ENCODE measurements around the gene AKR1B15. TPM values are rescaled to one million over a fixed set of nuclear protein-coding genes. Genes with fewer than 3 reads are reported as not detected.

The AKR1B15 gene
- not detected for total RNA-seq
- long read RNA-seq = 0 reads

GRCh38 chr7:134548877-134549276 is at the start of gene AKR1B15:
Gene AKR1B15, plus strand, starts transcription at chr7:134549110. Its CDS starts 15,510 bp downstream, at chr7:134564620.
- DNase-seq (no peak), ATAC-seq (no peak)
- Histone ChIP-seq H3K4me3 (no peak within 1 kb of the TSS), H3K27me3 (no peaks in the 10 kb centered on the region), H3K27ac (no peak within 1 kb of the TSS), H3K36me3 (no peaks in the 10 kb centered on the region), H3K4me1 (no peaks in the 10 kb centered on the region), H3K9me3 (no peaks in the 10 kb centered on the region)
- TF ChIP-seq CTCF (IDR thresholded peaks at IDR 0.05) = no peak
- intact Hi-C loops (cut with DNase I) = no loop called here

- intact Hi-C loops (cut with DNase I) = no loop called here
- no peaks in the 10 kb centered on the region for H3K9me3 ChIP-seq
- no peaks in the 10 kb centered on the region for H3K36me3 ChIP-seq
- no peaks in the 10 kb centered on the region for H3K27me3 ChIP-seq
- no peaks in the 10 kb centered on the region for H3K4me1 ChIP-seq
- no peak for ATAC-seq
- no peak overlapping the region for H3K27ac ChIP-seq
- no peak overlapping the region for H3K4me3 ChIP-seq
- DNase-seq = no peak
- no peak for TF ChIP-seq CTCF (IDR thresholded peaks at IDR 0.05)
Observed at GRCh38 chr7:134500406-134500805, 48.5 kb upstream of the AKR1B15 start.

- ATAC-seq (no peak), DNase-seq (no peak)
- no peaks in the 10 kb centered on the region for H3K27me3 ChIP-seq
- H3K36me3 ChIP-seq = no peaks in the 10 kb centered on the region
- no peak overlapping the region for H3K27ac ChIP-seq
- H3K9me3 ChIP-seq = no peaks in the 10 kb centered on the region
- no peaks in the 10 kb centered on the region for H3K4me1 ChIP-seq
- H3K4me3 ChIP-seq = no peak overlapping the region
- intact Hi-C loops (cut with DNase I) = no loop called here
- no peak for TF ChIP-seq CTCF (IDR thresholded peaks at IDR 0.05)
Observed at GRCh38 chr7:134500982-134501381, 47.9 kb upstream of the AKR1B15 start.

GRCh38 chr7:134502463-134503371 is 46.2 kb upstream of the AKR1B15 start:
- intact Hi-C loops (cut with DNase I) = no loop called here
- no peaks in the 10 kb centered on the region for H3K9me3 ChIP-seq
- no peak for DNase-seq
- no peak overlapping the region for H3K27ac ChIP-seq
- no peaks in the 10 kb centered on the region for H3K36me3 ChIP-seq
- no peak overlapping the region for H3K4me3 ChIP-seq
- ATAC-seq = peak; percentile 75
- no peaks in the 10 kb centered on the region for H3K4me1 ChIP-seq
- no peaks in the 10 kb centered on the region for H3K27me3 ChIP-seq
- TF ChIP-seq CTCF (IDR thresholded peaks at IDR 0.05) = no peak

GRCh38 chr7:134504660-134505164 is 44.2 kb upstream of the AKR1B15 start:
- Histone ChIP-seq H3K9me3 (no peaks in the 10 kb centered on the region), H3K4me3 (no peak overlapping the region), H3K27me3 (no peaks in the 10 kb centered on the region), H3K27ac (no peak overlapping the region), H3K4me1 (no peaks in the 10 kb centered on the region), H3K36me3 (no peaks in the 10 kb centered on the region)
- TF ChIP-seq CTCF (IDR thresholded peaks at IDR 0.05) = no peak
- intact Hi-C loops (cut with DNase I) = loop anchor here (5.0 kb wide), 1 partner anchor 72 kb away; no protein-coding TSS in a partner anchor
- DNase-seq (no peak), ATAC-seq (no peak)
